HL-60/S4 (cell line): ENCODE measurements around the gene MIEN1.
"Not testable (repeated sequence)": the region's sequence is repeated elsewhere in the genome, so short reads cannot be mapped to it uniquely, and the experiment has no call there.

ENCODE experiments used
- in situ Hi-C: fragments of 300-500 bp; cut with MboI; formaldehyde crosslinking; loops from 2 replicates; pipeline ENCODE4 v1.14.3; 2022; ENCODE audit warnings: low sequenced_read_pairs

Gene MIEN1

DNA sequence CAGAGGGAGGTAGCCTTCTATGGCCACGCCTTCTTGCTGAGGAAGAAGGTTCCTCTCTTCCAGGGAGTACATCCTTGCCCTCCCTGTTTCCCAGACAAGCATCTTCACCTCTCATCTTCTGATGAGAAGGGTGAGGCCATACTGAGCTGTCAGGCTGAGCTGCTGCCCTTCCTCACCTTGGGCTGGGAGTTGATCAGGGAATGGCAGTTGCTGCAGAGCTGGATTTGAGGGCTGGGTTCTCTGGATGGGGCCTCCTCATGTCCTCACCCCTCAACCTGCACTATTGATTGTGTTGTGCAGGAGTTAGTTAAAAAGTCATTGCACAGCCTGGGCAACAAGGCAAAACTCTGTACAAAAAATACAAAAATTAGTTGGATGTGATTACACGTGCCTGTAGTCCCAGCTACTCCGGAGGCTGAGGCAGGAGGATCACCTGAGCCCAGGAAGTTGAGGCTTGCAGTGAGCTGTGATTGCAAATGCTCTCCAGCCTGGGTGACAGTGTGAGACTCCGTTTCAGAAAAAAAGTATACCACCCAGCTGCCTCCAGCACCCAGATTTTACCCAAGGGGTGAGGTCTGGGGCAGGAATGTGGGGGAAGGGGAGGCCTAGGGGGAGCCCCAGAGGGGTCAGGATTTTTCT lies 28.4 kb downstream of the MIEN1 start:
- in situ Hi-C loops = no loop called here

DNA sequence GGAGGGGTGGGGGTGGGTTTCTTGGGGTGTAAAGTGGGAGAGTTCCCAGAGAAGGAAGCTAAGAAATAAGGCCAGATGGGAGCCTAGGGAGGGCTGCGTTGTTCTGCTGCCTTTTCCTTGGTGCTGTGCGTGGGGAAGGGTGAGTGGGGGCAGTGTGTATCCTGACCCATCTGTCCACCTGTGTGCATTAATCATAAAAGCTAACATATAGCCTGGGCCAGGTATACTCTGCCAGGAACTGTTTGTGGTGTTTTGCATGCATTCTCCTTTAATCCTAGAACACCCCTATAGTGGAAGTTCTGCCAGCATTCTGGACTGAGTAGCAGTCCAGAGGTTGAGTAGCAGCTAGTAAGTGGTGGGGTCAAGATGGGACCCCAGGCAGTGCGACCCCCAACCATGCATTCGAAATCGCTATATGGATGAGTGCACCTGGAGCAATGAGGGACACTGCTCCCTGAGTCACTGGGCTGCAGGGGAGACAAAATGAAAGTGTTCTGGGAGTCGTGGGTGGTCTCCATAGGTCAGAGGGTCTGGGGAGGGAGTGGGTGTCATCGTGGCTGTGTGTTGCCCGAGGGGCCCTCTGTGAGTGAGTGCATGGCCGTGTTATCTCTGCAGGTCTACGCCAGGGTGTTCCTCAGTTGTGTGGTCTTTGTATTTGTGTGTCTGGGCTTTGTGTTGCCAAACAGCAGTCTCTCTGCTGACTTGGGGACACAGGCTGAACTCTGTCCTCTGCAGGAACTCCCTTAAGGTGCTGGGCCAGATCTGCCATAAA lies 29.1 kb downstream of the MIEN1 start:
- in situ Hi-C loops = no loop called here

- in situ Hi-C loops = no loop called here
Measured at GRCh38 chr17:39700148-39700987, 30.0 kb downstream of the MIEN1 start.

DNA sequence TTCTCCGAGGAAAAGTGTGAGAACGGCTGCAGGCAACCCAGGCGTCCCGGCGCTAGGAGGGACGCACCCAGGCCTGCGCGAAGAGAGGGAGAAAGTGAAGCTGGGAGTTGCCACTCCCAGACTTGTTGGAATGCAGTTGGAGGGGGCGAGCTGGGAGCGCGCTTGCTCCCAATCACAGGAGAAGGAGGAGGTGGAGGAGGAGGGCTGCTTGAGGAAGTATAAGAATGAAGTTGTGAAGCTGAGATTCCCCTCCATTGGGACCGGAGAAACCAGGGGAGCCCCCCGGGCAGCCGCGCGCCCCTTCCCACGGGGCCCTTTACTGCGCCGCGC lies 30.5 kb downstream of the MIEN1 start, which contains the start of gene ERBB2:
ERBB2 (plus strand) TSS at position 247 of the 330 bp plus-strand sequence. CDS start 175 bp downstream, outside the sequence.
- in situ Hi-C loops = no loop called here

DNA sequence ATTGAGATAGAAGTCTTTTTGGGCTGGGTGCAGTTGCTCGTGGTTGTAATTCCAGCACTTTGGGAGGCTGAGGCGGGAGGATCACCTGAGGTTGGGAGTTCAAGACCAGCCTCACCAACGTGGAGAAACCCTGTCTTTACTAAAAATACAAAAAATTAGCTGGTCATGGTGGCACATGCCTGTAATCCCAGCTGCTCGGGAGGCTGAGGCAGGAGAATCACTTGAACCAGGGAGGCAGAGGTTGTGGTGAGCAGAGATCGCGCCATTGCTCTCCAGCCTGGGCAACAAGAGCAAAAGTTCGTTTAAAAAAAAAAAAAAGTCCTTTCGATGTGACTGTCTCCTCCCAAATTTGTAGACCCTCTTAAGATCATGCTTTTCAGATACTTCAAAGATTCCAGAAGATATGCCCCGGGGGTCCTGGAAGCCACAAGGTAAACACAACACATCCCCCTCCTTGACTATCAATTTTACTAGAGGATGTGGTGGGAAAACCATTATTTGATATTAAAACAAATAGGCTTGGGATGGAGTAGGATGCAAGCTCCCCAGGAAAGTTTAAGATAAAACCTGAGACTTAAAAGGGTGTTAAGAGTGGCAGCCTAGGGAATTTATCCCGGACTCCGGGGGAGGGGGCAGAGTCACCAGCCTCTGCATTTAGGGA lies 31.0 kb downstream of the MIEN1 start:
- in situ Hi-C loops = not testable (repeated sequence)

DNA sequence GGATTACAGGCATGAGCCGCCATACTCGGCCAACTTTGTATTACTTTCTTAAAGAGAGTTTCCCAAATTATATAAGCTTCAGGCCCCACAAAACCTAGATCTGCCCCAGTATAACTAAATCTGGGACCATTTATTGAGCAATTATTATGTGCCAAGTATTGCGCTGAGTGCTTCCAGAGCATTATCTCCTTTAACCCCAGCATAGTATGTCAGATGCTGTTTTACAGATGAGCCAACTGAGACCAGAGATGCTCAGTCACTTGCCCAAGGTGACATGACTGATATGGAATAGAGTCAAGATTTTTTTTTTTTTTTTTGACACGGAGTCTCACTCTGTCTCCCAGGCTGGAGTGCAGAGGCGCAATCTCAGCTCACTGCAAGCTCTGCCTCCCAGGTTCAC lies 32.4 kb downstream of the MIEN1 start:
- in situ Hi-C loops = no loop called here

DNA sequence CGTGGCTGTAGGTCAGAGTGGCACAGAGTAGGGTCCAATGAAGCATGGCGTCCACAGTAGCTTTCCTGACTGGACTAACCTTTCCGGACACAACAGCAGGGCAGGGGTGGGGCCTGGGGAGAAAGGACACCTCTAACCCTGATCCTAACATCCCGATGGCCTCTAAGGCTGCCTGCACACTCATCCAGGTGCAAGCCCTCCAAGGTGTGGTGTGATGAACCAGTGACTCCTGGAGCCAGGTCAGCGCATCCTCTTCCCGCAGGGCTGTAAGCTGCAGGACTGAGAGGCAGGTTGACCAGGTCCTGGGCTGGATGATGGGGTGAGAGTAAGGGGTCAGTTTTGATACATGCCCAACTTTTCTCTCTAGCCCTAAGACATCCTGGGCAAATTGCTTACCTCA lies 33.6 kb downstream of the MIEN1 start:
- in situ Hi-C loops = no loop called here

- in situ Hi-C loops = no loop called here
Measured at GRCh38 chr17:39695089-39695474, 35.2 kb downstream of the MIEN1 start.

- in situ Hi-C loops = no loop called here
Measured at GRCh38 chr17:39694593-39694992, 35.7 kb downstream of the MIEN1 start.

GRCh38 chr17:39688945-39689344 lies 41.4 kb downstream of the MIEN1 start:
- in situ Hi-C loops = loop anchor here (10.0 kb wide), 1 partner anchor 56 kb away; no protein-coding TSS in a partner anchor

DNA sequence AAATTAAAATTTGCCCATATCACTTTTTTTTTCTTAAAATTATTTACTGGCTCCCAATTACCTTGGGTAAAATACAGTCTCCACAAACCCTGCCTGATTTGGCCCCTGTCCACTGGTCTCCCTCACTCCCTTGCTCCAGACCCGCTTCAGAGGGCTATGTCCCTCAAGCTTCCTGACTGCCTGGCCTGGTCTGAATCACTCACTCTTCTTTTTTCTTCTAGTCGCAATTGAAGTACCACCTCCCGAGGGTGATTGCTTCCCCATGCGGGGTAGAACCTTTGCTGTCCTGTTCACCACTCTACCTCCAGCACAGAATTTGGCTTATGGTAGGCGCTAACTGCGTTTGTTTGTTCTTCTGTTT lies 41.9 kb downstream of the MIEN1 start:
- in situ Hi-C loops = loop anchor here (10.0 kb wide), 1 partner anchor 56 kb away; no protein-coding TSS in a partner anchor

- in situ Hi-C loops = loop anchor here (10.0 kb wide), 1 partner anchor 57 kb away; no protein-coding TSS in a partner anchor
Measured at GRCh38 chr17:39687546-39688474, 42.5 kb downstream of the MIEN1 start, which contains the start of gene PGAP3. TSS of gene PGAP3 (minus strand) at chr17:39688057. CDS start at chr17:39688014, 43 bp downstream.

DNA sequence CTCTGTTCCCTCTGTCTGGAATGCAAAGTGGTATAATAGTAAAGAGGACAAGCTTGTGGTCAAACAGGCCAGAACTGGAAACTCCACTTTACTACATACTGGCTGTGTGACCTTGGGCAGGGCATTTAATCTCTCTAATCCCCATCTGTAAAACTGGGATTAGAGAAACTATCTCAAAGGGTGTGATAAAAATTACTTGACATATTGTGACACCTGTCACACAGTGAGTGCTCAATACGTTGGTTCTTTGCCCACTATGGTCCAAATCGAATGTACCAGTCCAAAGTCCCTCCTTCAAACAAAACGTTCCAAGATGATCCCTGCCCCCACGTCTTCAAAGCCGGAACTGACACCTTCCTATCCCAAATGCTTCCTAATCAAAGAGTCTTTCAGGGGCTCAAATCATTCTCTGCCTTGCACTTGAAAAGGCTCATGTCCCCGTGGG lies 43.2 kb downstream of the MIEN1 start:
- in situ Hi-C loops = loop anchor here (10.0 kb wide), 1 partner anchor 58 kb away; no protein-coding TSS in a partner anchor

GRCh38 chr17:39684369-39685192 lies 45.8 kb downstream of the MIEN1 start:
- in situ Hi-C loops = loop anchor here (10.0 kb wide), 1 partner anchor 60 kb away; no protein-coding TSS in a partner anchor

DNA sequence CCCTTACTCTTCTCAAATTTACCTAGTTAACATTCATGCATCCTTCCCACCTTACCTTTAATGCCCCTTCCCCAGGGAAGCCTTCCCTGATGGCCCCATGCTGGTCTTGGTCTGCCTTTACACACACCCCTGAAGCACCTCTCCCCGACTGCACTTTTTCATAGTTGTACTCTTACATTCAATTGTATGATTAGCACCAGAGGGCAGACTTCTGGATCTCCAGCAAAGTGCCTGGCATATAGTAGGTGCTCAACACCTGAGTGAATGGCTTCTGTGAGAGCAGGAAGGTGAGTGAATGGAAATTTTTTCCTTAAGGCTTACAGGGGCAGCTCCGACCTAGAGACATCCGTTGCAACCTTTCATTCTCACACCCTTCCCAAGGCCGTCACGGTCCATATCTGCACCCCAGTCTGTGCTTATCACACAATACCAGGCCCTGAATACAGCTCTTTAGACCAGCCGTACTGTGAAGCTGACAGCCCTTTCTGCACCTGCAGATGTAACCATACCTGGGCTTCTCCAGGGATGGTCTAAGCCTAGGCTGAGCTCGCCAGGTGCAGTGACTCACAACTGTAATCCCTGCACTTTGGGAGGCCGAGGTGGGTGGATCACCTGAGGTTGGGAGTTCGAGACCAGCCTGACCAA lies 46.9 kb downstream of the MIEN1 start:
- in situ Hi-C loops = loop anchor here (10.0 kb wide), 1 partner anchor 61 kb away; no protein-coding TSS in a partner anchor

- in situ Hi-C loops = loop anchor here (10.0 kb wide), 1 partner anchor 65 kb away; no protein-coding TSS in a partner anchor
Measured at GRCh38 chr17:39679521-39680192, 50.7 kb downstream of the MIEN1 start.
